GM12878 (cell line): ENCODE results near the gene NRTN. TPM values are rescaled to one million over a fixed set of nuclear protein-coding genes. Genes with fewer than 3 reads are reported as not detected.

Source experiments
- ATF7 ChIP-seq: fragments of 450-650 bp; IDR thresholded peaks from 2 replicates; pipeline ENCODE4 v1.6.1; 2016; ENCODE audit warnings: low read depth, mild to moderate bottlenecking
- BACH1 ChIP-seq: fragments of 450-650 bp; IDR thresholded peaks from 2 replicates; pipeline ENCODE4 v1.6.1; 2017; ENCODE audit warnings: mild to moderate bottlenecking, borderline replicate concordance
- BHLHE40 ChIP-seq, 2 experiments: fragments of 450-650 bp in 1 of 2; IDR thresholded peaks; 2 replicates each; pipeline ENCODE4 v1.6.1; 2011 to 2017; ENCODE audit warnings: low read depth in 2 of 2, borderline replicate concordance in 1 of 2, improper control_type of control experiment in 1 of 2, low read length in 1 of 2, mild to moderate bottlenecking in 1 of 2
- CHD4 ChIP-seq: fragments of 200-600 bp; sonication (generic); IDR thresholded peaks from 2 replicates; pipeline ENCODE4 v1.6.1; 2016; ENCODE audit warnings: mild to moderate bottlenecking
- ELK1 ChIP-seq: IDR thresholded peaks from 2 replicates; pipeline ENCODE4 v1.6.1; 2012; ENCODE audit warnings: low read depth, low read length, improper control_type of control experiment
- GATAD2B ChIP-seq: fragments of 450-650 bp; conservative IDR thresholded peaks from 2 replicates; pipeline ENCODE4 v1.6.1; 2017; ENCODE audit warnings: low read depth, mild to moderate bottlenecking, moderate library complexity
- JUND ChIP-seq: IDR thresholded peaks from 2 replicates; pipeline ENCODE4 v1.6.1; 2012; ENCODE audit warnings: low read depth, mild to moderate bottlenecking, low read length, improper control_type of control experiment, moderate library complexity
- KDM1A ChIP-seq: fragments of 200-600 bp; sonication (generic); IDR thresholded peaks from 2 replicates; pipeline ENCODE4 v1.6.1; 2016; ENCODE audit warnings: borderline replicate concordance
- MXI1 ChIP-seq: fragments of 150-350 bp; IDR thresholded peaks from 2 replicates; pipeline ENCODE4 v1.6.1; 2011; ENCODE audit warnings: low read depth, mild to moderate bottlenecking, inconsistent platforms, low read length, improper control_type of control experiment
- MYB ChIP-seq: fragments of 150-350 bp; IDR thresholded peaks from 2 replicates; pipeline ENCODE4 v1.6.1; 2014; ENCODE audit warnings: mild to moderate bottlenecking, low read depth, low read length, borderline replicate concordance
- NR2F1 ChIP-seq: fragments of 450-650 bp; conservative IDR thresholded peaks from 2 replicates; pipeline ENCODE4 v1.6.1; 2017; ENCODE audit warnings: mild to moderate bottlenecking
- PML ChIP-seq: IDR thresholded peaks from 2 replicates; pipeline ENCODE4 v1.6.1; 2012; ENCODE audit warnings: low read length, inconsistent platforms
- RAD51 ChIP-seq: fragments of 450-650 bp; IDR thresholded peaks from 2 replicates; pipeline ENCODE4 v1.6.1; 2016; ENCODE audit warnings: moderate library complexity, mild to moderate bottlenecking, inconsistent platforms
- RBBP5 ChIP-seq: fragments of 200-600 bp; sonication (generic); conservative IDR thresholded peaks from 2 replicates; pipeline ENCODE4 v1.6.1; 2016
- SMAD5 ChIP-seq: IDR thresholded peaks from 2 replicates; pipeline ENCODE4 v1.6.1; 2016; ENCODE audit warnings: antibody characterized with exemption, low read depth
- STAT1 ChIP-seq: fragments of 450-650 bp; conservative IDR thresholded peaks from 2 replicates; pipeline ENCODE4 v1.6.1; 2014; ENCODE audit warnings: antibody characterized with exemption, mild to moderate bottlenecking
- TARDBP ChIP-seq: IDR thresholded peaks from 2 replicates; pipeline ENCODE4 v1.6.1; 2016; ENCODE audit warnings: borderline replicate concordance
- YBX1 ChIP-seq: fragments of 450-650 bp; IDR thresholded peaks from 2 replicates; pipeline ENCODE4 v1.6.1; 2016; ENCODE audit warnings: antibody characterized with exemption
- ZNF207 ChIP-seq: fragments of 450-650 bp; IDR thresholded peaks from 2 replicates; pipeline ENCODE4 v1.6.1; 2014; ENCODE audit warnings: antibody characterized with exemption, mild to moderate bottlenecking, borderline replicate concordance
- ZNF622 ChIP-seq: fragments of 450-650 bp; IDR thresholded peaks from 2 replicates; pipeline ENCODE4 v1.6.1; 2017; ENCODE audit warnings: mild to moderate bottlenecking, inconsistent platforms
- polyA plus RNA-seq, 11 experiments: library from polyadenylated mRNA; depleted of rRNA in 4 of 11; unstranded in 6 of 11; stranded (reverse) in 5 of 11; fragments of >200 nt; fragmentation: Nextera tagmentation in 4 of 11; fragmentation: Illumina TruSeq in 1 of 11; extraction: Ambion mirVana in 4 of 11; extraction: Trizol in 1 of 11; gene quantifications; 1 replicate in 1 of 11; 2 replicates in 10 of 11; pipeline versions ENCODE4 v1.2.1 to v1.2.3, GENCODE V29; 2011 to 2016; ENCODE audit warnings: inconsistent platforms in 2 of 11, missing spikeins in 2 of 11, low read depth in 1 of 11
- total RNA-seq, 4 experiments: library from RNA; depleted of rRNA in 3 of 4; stranded (reverse); fragments of >200 nt in 3 of 4; fragmentation: Illumina TruSeq in 1 of 4; extraction: Trizol in 1 of 4; gene quantifications; 2 replicates each; pipeline versions ENCODE4 v1.2.1 to v1.2.3, GENCODE V29; 2013 to 2021
- TF ChIP-seq, protein P1 (sequence below): IDR thresholded peaks from 2 replicates; pipeline ENCODE4 v1.6.1; 2011; ENCODE audit warnings: borderline replicate concordance, low read depth, mild to moderate bottlenecking, moderate library complexity, low read length; ENCODE audit not compliant: insufficient read depth, poor library complexity, severe bottlenecking
- TF ChIP-seq, protein P2 (sequence below): fragments of 450-650 bp; formaldehyde crosslinking; IDR thresholded peaks from 2 replicates; pipeline ENCODE4 v1.4.0; 2022; ENCODE audit warnings: mild to moderate bottlenecking, moderate library complexity
- TF ChIP-seq, protein P3 (sequence below): fragments of 150-350 bp; IDR thresholded peaks from 2 replicates; pipeline ENCODE4 v1.6.1; 2016; ENCODE audit warnings: low read depth, low read length

NRTN gene
- total and polyA plus RNA-seq, 10 of the 15 experiments (the other 5 are each of a cell fraction or from before 2014, with no cell fraction given) = not detected

DNA sequence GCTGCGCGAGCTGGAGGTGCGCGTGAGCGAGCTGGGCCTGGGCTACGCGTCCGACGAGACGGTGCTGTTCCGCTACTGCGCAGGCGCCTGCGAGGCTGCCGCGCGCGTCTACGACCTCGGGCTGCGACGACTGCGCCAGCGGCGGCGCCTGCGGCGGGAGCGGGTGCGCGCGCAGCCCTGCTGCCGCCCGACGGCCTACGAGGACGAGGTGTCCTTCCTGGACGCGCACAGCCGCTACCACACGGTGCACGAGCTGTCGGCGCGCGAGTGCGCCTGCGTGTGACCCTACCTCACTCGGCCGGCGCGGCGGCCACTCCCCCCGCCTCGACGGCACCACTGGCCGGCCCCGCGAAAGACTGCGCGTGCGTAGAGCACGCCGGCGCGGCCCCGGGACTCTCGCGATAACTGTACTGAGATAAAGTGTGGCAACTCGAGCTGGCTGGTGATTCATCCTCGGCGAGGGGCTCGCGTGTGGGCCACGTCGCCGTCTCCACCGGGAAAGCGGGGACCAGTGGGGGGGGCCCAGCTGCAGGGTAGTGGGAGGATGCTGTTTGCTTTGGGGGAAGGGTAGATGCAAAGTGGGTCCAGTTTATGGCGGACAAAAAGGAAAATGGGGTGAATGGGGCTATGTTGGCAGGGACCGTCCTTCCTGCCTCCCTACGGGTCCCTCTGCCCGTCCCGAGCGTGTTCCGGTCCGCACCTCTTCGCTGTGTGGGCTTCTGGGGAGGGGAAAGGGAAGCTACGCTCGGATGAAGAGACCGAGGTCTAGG, 23.2 kb downstream of the NRTN start (continued):
- TF ChIP-seq MXI1 (no peak), TARDBP (no peak), STAT1 (no peak), JUND (no peak), BACH1 (no peak), NR2F1 (peak; percentile 20; the same call in 1 of the 2 replicates), ELK1 (no peak), MYB (no peak), GATAD2B (0 out of 2 replicates have a peak, but pooled peaks have one; percentile 32), ZNF207 (peak; percentile 71; the same call in 1 of the 2 replicates), PML (peak; percentile 91; the same call in 1 of the 2 replicates), CHD4 (no peak), ZNF622 (no peak), YBX1 (no peak), ATF7 (no peak), KDM1A (no peak), RBBP5 (no peak), SMAD5 (peak; percentile 93), BHLHE40 (IDR thresholded peaks at IDR 0.05; ENCODE audit: borderline replicate concordance in 1 of 2, low read depth in 2 of 2, low read length in 1 of 2) (peak in 1 of 2 experiments; percentile 66; a peak in 2 of 4 replicates), RAD51 (no peak)
- TF ChIP-seq, protein P1, sequence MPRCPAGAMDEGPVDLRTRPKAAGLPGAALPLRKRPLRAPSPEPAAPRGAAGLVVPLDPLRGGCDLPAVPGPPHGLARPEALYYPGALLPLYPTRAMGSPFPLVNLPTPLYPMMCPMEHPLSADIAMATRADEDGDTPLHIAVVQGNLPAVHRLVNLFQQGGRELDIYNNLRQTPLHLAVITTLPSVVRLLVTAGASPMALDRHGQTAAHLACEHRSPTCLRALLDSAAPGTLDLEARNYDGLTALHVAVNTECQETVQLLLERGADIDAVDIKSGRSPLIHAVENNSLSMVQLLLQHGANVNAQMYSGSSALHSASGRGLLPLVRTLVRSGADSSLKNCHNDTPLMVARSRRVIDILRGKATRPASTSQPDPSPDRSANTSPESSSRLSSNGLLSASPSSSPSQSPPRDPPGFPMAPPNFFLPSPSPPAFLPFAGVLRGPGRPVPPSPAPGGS = no peak
- TF ChIP-seq, protein P2, sequence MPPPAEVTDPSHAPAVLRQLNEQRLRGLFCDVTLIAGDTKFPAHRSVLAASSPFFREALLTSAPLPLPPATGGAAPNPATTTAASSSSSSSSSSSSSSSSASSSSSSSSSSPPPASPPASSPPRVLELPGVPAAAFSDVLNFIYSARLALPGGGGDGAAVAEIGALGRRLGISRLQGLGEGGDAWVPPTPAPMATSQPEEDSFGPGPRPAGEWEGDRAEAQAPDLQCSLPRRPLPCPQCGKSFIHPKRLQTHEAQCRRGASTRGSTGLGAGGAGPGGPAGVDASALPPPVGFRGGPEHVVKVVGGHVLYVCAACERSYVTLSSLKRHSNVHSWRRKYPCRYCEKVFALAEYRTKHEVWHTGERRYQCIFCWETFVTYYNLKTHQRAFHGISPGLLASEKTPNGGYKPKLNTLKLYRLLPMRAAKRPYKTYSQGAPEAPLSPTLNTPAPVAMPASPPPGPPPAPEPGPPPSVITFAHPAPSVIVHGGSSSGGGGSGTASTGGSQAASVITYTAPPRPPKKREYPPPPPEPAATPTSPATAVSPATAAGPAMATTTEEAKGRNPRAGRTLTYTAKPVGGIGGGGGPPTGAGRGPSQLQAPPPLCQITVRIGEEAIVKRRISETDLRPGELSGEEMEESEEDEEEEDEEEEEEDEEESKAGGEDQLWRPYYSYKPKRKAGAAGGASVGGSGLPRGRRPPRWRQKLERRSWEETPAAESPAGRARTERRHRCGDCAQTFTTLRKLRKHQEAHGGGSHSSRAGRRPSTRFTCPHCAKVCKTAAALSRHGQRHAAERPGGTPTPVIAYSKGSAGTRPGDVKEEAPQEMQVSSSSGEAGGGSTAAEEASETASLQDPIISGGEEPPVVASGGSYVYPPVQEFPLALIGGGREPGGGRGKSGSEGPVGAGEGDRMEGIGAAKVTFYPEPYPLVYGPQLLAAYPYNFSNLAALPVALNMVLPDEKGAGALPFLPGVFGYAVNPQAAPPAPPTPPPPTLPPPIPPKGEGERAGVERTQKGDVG = no peak
- TF ChIP-seq, protein P3, sequence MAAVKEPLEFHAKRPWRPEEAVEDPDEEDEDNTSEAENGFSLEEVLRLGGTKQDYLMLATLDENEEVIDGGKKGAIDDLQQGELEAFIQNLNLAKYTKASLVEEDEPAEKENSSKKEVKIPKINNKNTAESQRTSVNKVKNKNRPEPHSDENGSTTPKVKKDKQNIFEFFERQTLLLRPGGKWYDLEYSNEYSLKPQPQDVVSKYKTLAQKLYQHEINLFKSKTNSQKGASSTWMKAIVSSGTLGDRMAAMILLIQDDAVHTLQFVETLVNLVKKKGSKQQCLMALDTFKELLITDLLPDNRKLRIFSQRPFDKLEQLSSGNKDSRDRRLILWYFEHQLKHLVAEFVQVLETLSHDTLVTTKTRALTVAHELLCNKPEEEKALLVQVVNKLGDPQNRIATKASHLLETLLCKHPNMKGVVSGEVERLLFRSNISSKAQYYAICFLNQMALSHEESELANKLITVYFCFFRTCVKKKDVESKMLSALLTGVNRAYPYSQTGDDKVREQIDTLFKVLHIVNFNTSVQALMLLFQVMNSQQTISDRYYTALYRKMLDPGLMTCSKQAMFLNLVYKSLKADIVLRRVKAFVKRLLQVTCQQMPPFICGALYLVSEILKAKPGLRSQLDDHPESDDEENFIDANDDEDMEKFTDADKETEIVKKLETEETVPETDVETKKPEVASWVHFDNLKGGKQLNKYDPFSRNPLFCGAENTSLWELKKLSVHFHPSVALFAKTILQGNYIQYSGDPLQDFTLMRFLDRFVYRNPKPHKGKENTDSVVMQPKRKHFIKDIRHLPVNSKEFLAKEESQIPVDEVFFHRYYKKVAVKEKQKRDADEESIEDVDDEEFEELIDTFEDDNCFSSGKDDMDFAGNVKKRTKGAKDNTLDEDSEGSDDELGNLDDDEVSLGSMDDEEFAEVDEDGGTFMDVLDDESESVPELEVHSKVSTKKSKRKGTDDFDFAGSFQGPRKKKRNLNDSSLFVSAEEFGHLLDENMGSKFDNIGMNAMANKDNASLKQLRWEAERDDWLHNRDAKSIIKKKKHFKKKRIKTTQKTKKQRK = no peak
